Mesenchymal stem cell (in vitro differentiated cells and primary cell): Measurements from ENCODE around the gene KIAA1217.
A peak's percentile ranks its signal among the peaks of the same experiment; 100 is the strongest.

Experiments used
- DNase-seq: peaks from one replicate; pipeline ENCODE4 v3.0.0-alpha.2; 2013
- H2AFZ ChIP-seq: one replicate; pipeline ENCODE4 v1.6.1; 2013; ENCODE audit warnings: low read depth, mild to moderate bottlenecking, control low read depth, inconsistent platforms, low read length, moderate library complexity
- H2AK5ac ChIP-seq: 2 replicates; pipeline ENCODE4 v1.6.1; 2013; ENCODE audit warnings: low read length, moderate library complexity, mild to moderate bottlenecking, inconsistent platforms; ENCODE audit not compliant: severe bottlenecking
- H2BK120ac ChIP-seq: one replicate; pipeline ENCODE4 v1.6.1; 2013; ENCODE audit warnings: low read depth, mild to moderate bottlenecking, inconsistent platforms, low read length, moderate library complexity
- H2BK12ac ChIP-seq, 2 experiments: one replicate each; pipeline ENCODE4 v1.6.1; 2013; ENCODE audit warnings: inconsistent platforms in 2 of 2, low read length in 2 of 2, mild to moderate bottlenecking in 2 of 2, moderate library complexity in 2 of 2, control low read depth in 1 of 2
- H2BK15ac ChIP-seq: one replicate; pipeline ENCODE4 v1.6.1; 2013; ENCODE audit warnings: mild to moderate bottlenecking, low read depth, inconsistent platforms; ENCODE audit not compliant: poor library complexity, severe bottlenecking
- H2BK5ac ChIP-seq: 2 replicates; pipeline ENCODE4 v1.6.1; 2013; ENCODE audit warnings: low read depth, mild to moderate bottlenecking, low read length, control low read depth, inconsistent platforms; ENCODE audit not compliant: poor library complexity, severe bottlenecking
- H3K14ac ChIP-seq, 2 experiments: one replicate each; pipeline ENCODE4 v1.6.1; 2013; ENCODE audit warnings: inconsistent platforms in 2 of 2, low read length in 2 of 2, control low read depth in 1 of 2, mild to moderate bottlenecking in 1 of 2, moderate library complexity in 1 of 2
- H3K18ac ChIP-seq, 2 experiments: one replicate each; pipeline ENCODE4 v1.6.1; 2013; ENCODE audit warnings: inconsistent platforms in 2 of 2, low read length in 2 of 2, control low read depth in 1 of 2, low read depth in 1 of 2, mild to moderate bottlenecking in 1 of 2
- H3K23ac ChIP-seq, 2 experiments: one replicate each; pipeline ENCODE4 v1.6.1; 2013; ENCODE audit warnings: inconsistent platforms in 2 of 2, low read length in 2 of 2, mild to moderate bottlenecking in 2 of 2, moderate library complexity in 2 of 2, control low read depth in 1 of 2
- H3K27ac ChIP-seq: 2 replicates; pipeline ENCODE4 v1.5.1; 2013; ENCODE audit warnings: mild to moderate bottlenecking, moderate library complexity, low read length, control low read depth, inconsistent platforms; ENCODE audit not compliant: poor library complexity, severe bottlenecking
- H3K27me3 ChIP-seq, 2 experiments: 2 replicates each; pipeline versions ENCODE4 v1.6.1 to v1.7.0; 2013; ENCODE audit warnings: low read length in 2 of 2, mild to moderate bottlenecking in 2 of 2, moderate library complexity in 2 of 2, control low read depth in 1 of 2, inconsistent platforms in 1 of 2; ENCODE audit not compliant: control insufficient read depth in 1 of 2, insufficient read depth in 1 of 2
- H3K36me3 ChIP-seq, 2 experiments: 2 replicates each; pipeline versions ENCODE4 v1.6.1 to v1.7.0; 2013; ENCODE audit warnings: low read length in 2 of 2, control low read depth in 1 of 2, inconsistent platforms in 1 of 2, low read depth in 1 of 2, mild to moderate bottlenecking in 1 of 2; ENCODE audit not compliant: insufficient read depth in 2 of 2, control insufficient read depth in 1 of 2
- H3K4ac ChIP-seq, 2 experiments: one replicate each; pipeline ENCODE4 v1.6.1; 2013; ENCODE audit warnings: inconsistent platforms in 2 of 2, low read length in 2 of 2, mild to moderate bottlenecking in 2 of 2, moderate library complexity in 2 of 2, control low read depth in 1 of 2, low read depth in 1 of 2
- H3K4me1 ChIP-seq: 2 replicates; pipeline ENCODE4 v1.6.1; 2013; ENCODE audit warnings: low read depth, low read length, control low read depth; ENCODE audit not compliant: control insufficient read depth, insufficient read depth
- H3K4me2 ChIP-seq: 2 replicates; pipeline ENCODE4 v1.6.1; 2013; ENCODE audit warnings: low read length, mild to moderate bottlenecking, inconsistent platforms; ENCODE audit not compliant: poor library complexity, severe bottlenecking
- H3K4me3 ChIP-seq, 2 experiments: 2 replicates each; pipeline versions ENCODE4 v1.5.1 to v1.7.0; 2013; ENCODE audit warnings: low read length in 2 of 2, mild to moderate bottlenecking in 2 of 2, control low read depth in 1 of 2, low read depth in 1 of 2; ENCODE audit not compliant: insufficient read depth in 1 of 2
- H3K79me1 ChIP-seq: replicated peaks from 2 replicates; pipeline ENCODE4 v1.6.1; 2013; ENCODE audit warnings: mild to moderate bottlenecking, control low read depth, low read length, inconsistent platforms; ENCODE audit not compliant: poor library complexity, severe bottlenecking
- H3K9ac ChIP-seq: 2 replicates; pipeline ENCODE4 v1.7.0; 2013; ENCODE audit warnings: mild to moderate bottlenecking, low read length, moderate library complexity
- H3K9me3 ChIP-seq: 2 replicates; pipeline ENCODE4 v1.7.0; 2013; ENCODE audit warnings: mild to moderate bottlenecking, low read length; ENCODE audit not compliant: control insufficient read depth
- H4K8ac ChIP-seq: one replicate; pipeline ENCODE4 v1.6.1; 2013; ENCODE audit warnings: inconsistent platforms, mild to moderate bottlenecking, low read length, moderate library complexity
- H4K91ac ChIP-seq: one replicate; pipeline ENCODE4 v1.6.1; 2013; ENCODE audit warnings: mild to moderate bottlenecking, low read length, inconsistent platforms
- WGBS: methylation state at CpG from one replicate; pipeline ENCODE4 v1.1.7; 2013; ENCODE audit warnings: mixed read lengths; 5-methylcytosine and 5-hydroxymethylcytosine counted together

The KIAA1217 gene

GRCh38 chr10:24370877-24371276, 161.9 kb downstream of the KIAA1217 start:
- Histone ChIP-seq H3K79me1 (no peaks in the 10 kb centered on the region), H2BK15ac (no peak overlapping the region), H2BK5ac (no peak overlapping the region), H3K14ac (no peak overlapping the region), H2AK5ac (no peak overlapping the region), H3K4ac (no peak overlapping the region), H4K8ac (no peak overlapping the region), H3K36me3 (no peaks in the 10 kb centered on the region), H4K91ac (no peak overlapping the region), H3K4me3 (no peak overlapping the region), H3K27ac (no peak overlapping the region), H3K23ac (no peak overlapping the region), H3K9ac (peak overlapping the region; percentile 16), H3K9me3 (no peaks in the 10 kb centered on the region), H3K18ac (no peak overlapping the region), H2BK12ac (no peak overlapping the region), H3K4me1 (no peaks in the 10 kb centered on the region), H3K4me2 (no peak overlapping the region), H2AFZ (no peak overlapping the region), H3K27me3 (no peaks in the 10 kb centered on the region), H2BK120ac (no peak overlapping the region)
- WGBS, result 93% methylated on average over 4 of the region's 4 CpGs
- DNase-seq, result no peak

- no peaks in the 10 kb centered on the region for H3K79me1 ChIP-seq
- DNase-seq, result no peak
- no peaks in the 10 kb centered on the region for H3K36me3 ChIP-seq
- no peak overlapping the region for H3K4me3 ChIP-seq
- no peak overlapping the region for H2BK120ac ChIP-seq
- no peaks in the 10 kb centered on the region for H3K4me1 ChIP-seq
- no peak overlapping the region for H3K23ac ChIP-seq
- no peak overlapping the region for H2BK12ac ChIP-seq
- 78% methylated on average over 3 of the region's 3 CpGs for WGBS
- no peak overlapping the region for H3K9ac ChIP-seq
- no peak overlapping the region for H2AFZ ChIP-seq
- H4K91ac ChIP-seq, result no peak overlapping the region
- H4K8ac ChIP-seq, result no peak overlapping the region
- no peak overlapping the region for H2AK5ac ChIP-seq
- no peaks in the 10 kb centered on the region for H3K9me3 ChIP-seq
- H3K27ac ChIP-seq, result no peak overlapping the region
- no peak overlapping the region for H3K4ac ChIP-seq
- no peak overlapping the region for H2BK15ac ChIP-seq
- no peak overlapping the region for H3K4me2 ChIP-seq
- no peak overlapping the region for H3K18ac ChIP-seq
- no peak overlapping the region for H2BK5ac ChIP-seq
- H3K14ac ChIP-seq, result no peak overlapping the region
- no peaks in the 10 kb centered on the region for H3K27me3 ChIP-seq
Measured at GRCh38 chr10:24371396-24371795, 162.5 kb downstream of the KIAA1217 start.

GRCh38 chr10:24374134-24374915, 165.4 kb downstream of the KIAA1217 start:
- Histone ChIP-seq H2BK12ac (no peak overlapping the region), H3K36me3 (no peaks in the 10 kb centered on the region), H3K18ac (no peak overlapping the region), H2AFZ (no peak overlapping the region), H3K4ac (no peak overlapping the region), H3K27me3 (peaks cover 0 to 13% of the 10 kb centered on the region in 2 experiments), H3K4me3 (no peak overlapping the region), H3K79me1 (no peaks in the 10 kb centered on the region), H3K4me1 (no peaks in the 10 kb centered on the region), H2BK15ac (no peak overlapping the region), H2AK5ac (no peak overlapping the region), H4K91ac (no peak overlapping the region), H3K4me2 (no peak overlapping the region), H4K8ac (no peak overlapping the region), H3K23ac (no peak overlapping the region), H3K14ac (no peak overlapping the region), H2BK120ac (no peak overlapping the region), H3K27ac (no peak overlapping the region), H3K9me3 (no peaks in the 10 kb centered on the region), H3K9ac (no peak overlapping the region), H2BK5ac (no peak overlapping the region)
- DNase-seq, result no peak
- WGBS, result 77% methylated on average over 4 of the region's 7 CpGs

- Histone ChIP-seq H3K23ac (no peak overlapping the region), H2AK5ac (no peak overlapping the region), H3K4me2 (no peak overlapping the region), H3K27me3 (peaks cover 0 to 13% of the 10 kb centered on the region in 2 experiments), H4K91ac (no peak overlapping the region), H3K36me3 (no peaks in the 10 kb centered on the region), H3K79me1 (no peaks in the 10 kb centered on the region), H3K14ac (no peak overlapping the region), H3K9ac (no peak overlapping the region), H3K18ac (no peak overlapping the region), H2AFZ (no peak overlapping the region), H3K27ac (no peak overlapping the region), H2BK5ac (no peak overlapping the region), H3K4me1 (no peaks in the 10 kb centered on the region), H3K9me3 (no peaks in the 10 kb centered on the region), H2BK120ac (no peak overlapping the region), H4K8ac (no peak overlapping the region), H2BK15ac (no peak overlapping the region), H3K4ac (no peak overlapping the region), H2BK12ac (no peak overlapping the region), H3K4me3 (no peak overlapping the region)
- WGBS, result 95% methylated on average over 4 of the region's 4 CpGs
- DNase-seq, result no peak
Measured at GRCh38 chr10:24375510-24375909, 166.6 kb downstream of the KIAA1217 start.
